Measurements from ENCODE around the gene MYOG. TPM values are rescaled to one million over a fixed set of nuclear protein-coding genes. Genes with fewer than 3 reads are reported as not detected.

The MYOG gene
- total and polyA plus RNA-seq, 9 donors = 371 to 519 (median 463) TPM

DNA sequence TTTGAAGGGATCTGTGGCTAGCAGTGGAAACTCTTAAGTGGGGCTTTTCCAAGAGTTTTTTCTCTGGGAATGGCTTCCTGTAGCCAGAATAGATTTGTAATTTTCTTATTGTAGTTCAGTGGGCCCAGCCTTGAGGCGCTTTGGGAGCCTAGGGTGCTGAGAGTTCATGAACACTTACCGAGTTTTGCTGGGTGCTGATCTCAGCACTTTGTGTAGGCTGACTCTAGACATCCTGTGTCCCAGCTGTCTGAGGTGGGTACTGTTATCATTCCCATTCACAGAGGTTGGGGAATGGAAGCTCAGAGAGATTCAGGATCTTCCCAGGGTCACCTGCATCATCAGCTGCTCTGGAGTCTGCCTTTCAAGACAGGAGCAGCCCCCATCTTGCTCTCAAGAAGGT lies 52.5 kb downstream of the MYOG start:
- Histone ChIP-seq H3K27ac (ENCODE audit: low read length) (no peak overlapping the region), H3K9me3 (replicated peaks; ENCODE audit: control insufficient read depth, low read depth, low read length) (no peaks in the 10 kb centered on the region), H3K36me3 (ENCODE audit: control insufficient read depth, insufficient read depth, low read length) (peaks cover 2% of the 10 kb centered on the region), H3K4me3 (ENCODE audit: low read length) (no peak overlapping the region), H3K4me1 (ENCODE audit: control insufficient read depth, insufficient read depth, low read length) (peaks cover 55% of the 10 kb centered on the region), H3K27me3 (ENCODE audit: control insufficient read depth, insufficient read depth, low read length) (peaks cover 2% of the 10 kb centered on the region)
- WGBS (ENCODE audit: insufficient coverage) = no CpG with 5 or more reads among the region's 2 CpGs
- no peak for DNase-seq

Other genes starting within 250 kb of the MYOG start
- gene RABIF, start 196.9 kb downstream of the MYOG start, total RNA-seq = 4.3 TPM
- 1 to 10 TPM; 5.0 to 7.3 (median 6.2) TPM for gene RABIF, start 196.9 kb downstream of the MYOG start, polyA plus RNA-seq (ENCODE audit: insufficient read depth in 1 of 8, insufficient read length in 8 of 8, low replicate concordance in 1 of 8)
- 19.9 TPM for gene KLHL12, start 158.8 kb downstream of the MYOG start, total RNA-seq
- gene KLHL12, start 158.8 kb downstream of the MYOG start, polyA plus RNA-seq (ENCODE audit: insufficient read depth in 1 of 8, insufficient read length in 8 of 8, low replicate concordance in 1 of 8) = 10 to 100 TPM; 17.0 to 20.5 (median 19.5) TPM
- 53.1 TPM for gene ADIPOR1, start 127.7 kb downstream of the MYOG start, total RNA-seq
- 10 to 100 TPM; 60.0 to 78.2 (median 69.7) TPM for gene ADIPOR1, start 127.7 kb downstream of the MYOG start, polyA plus RNA-seq (ENCODE audit: insufficient read depth in 1 of 8, insufficient read length in 8 of 8, low replicate concordance in 1 of 8)
- gene CYB5R1, start 118.8 kb downstream of the MYOG start, total RNA-seq = 81.3 TPM
- gene CYB5R1, start 118.8 kb downstream of the MYOG start, polyA plus RNA-seq (ENCODE audit: insufficient read depth in 1 of 8, insufficient read length in 8 of 8, low replicate concordance in 1 of 8) = 100 to 1,000 TPM in 2 of 8 donors, 10 to 100 TPM in 6; 63.6 to 108 (median 90.5) TPM
- gene TMEM183A, start 78.6 kb downstream of the MYOG start, total RNA-seq = 42.9 TPM
- gene TMEM183A, start 78.6 kb downstream of the MYOG start, polyA plus RNA-seq (ENCODE audit: insufficient read depth in 1 of 8, insufficient read length in 8 of 8, low replicate concordance in 1 of 8) = 10 to 100 TPM; 34.5 to 47.3 (median 40.2) TPM
- gene PPFIA4, start 59.5 kb downstream of the MYOG start, total RNA-seq = 22.4 TPM
- 10 to 100 TPM; 31.0 to 53.1 (median 36.9) TPM for gene PPFIA4, start 59.5 kb downstream of the MYOG start, polyA plus RNA-seq (ENCODE audit: insufficient read depth in 1 of 8, insufficient read length in 8 of 8, low replicate concordance in 1 of 8)
- gene ADORA1, start 41.7 kb upstream of the MYOG start, total RNA-seq = 2.0 TPM
- 1 to 10 TPM; 2.2 to 5.6 (median 4.7) TPM for gene ADORA1, start 41.7 kb upstream of the MYOG start, polyA plus RNA-seq (ENCODE audit: insufficient read depth in 1 of 8, insufficient read length in 8 of 8, low replicate concordance in 1 of 8)
- gene MYBPH, start 89.8 kb upstream of the MYOG start, total RNA-seq = 109 TPM
- 100 to 1,000 TPM; 207 to 554 (median 329) TPM for gene MYBPH, start 89.8 kb upstream of the MYOG start, polyA plus RNA-seq (ENCODE audit: insufficient read depth in 1 of 8, insufficient read length in 8 of 8, low replicate concordance in 1 of 8)
- 0.13 TPM for gene CHI3L1, start 100.7 kb upstream of the MYOG start, total RNA-seq
- gene CHI3L1, start 100.7 kb upstream of the MYOG start, polyA plus RNA-seq (ENCODE audit: insufficient read depth in 1 of 8, insufficient read length in 8 of 8, low replicate concordance in 1 of 8) = 1 to 10 TPM in 5 of 8 donors, under 1 TPM in 3; 0.59 to 2.1 (median 1.0) TPM
- gene CHIT1, start 143.7 kb upstream of the MYOG start, total RNA-seq = 0.09 TPM
- 1 to 10 TPM in 1 of 8 donors, under 1 TPM in 7; 0.38 to 1.5 (median 0.58) TPM for gene CHIT1, start 143.7 kb upstream of the MYOG start, polyA plus RNA-seq (ENCODE audit: insufficient read depth in 1 of 8, insufficient read length in 8 of 8, low replicate concordance in 1 of 8)
- 60.3 TPM for gene BTG2, start 219.5 kb upstream of the MYOG start, total RNA-seq
- gene BTG2, start 219.5 kb upstream of the MYOG start, polyA plus RNA-seq (ENCODE audit: insufficient read depth in 1 of 8, insufficient read length in 8 of 8, low replicate concordance in 1 of 8) = 100 to 1,000 TPM in 3 of 8 donors, 10 to 100 TPM in 5; 61.1 to 133 (median 96.3) TPM

All from muscle of leg (tissue), 11 donors.